ENCODE results near the gene R3HCC1L. TPM values are rescaled to one million over a fixed set of nuclear protein-coding genes. Genes with fewer than 3 reads are reported as not detected.

The R3HCC1L gene
- total RNA-seq, 1 experiment from 2014 or later = 38.3 TPM

DNA sequence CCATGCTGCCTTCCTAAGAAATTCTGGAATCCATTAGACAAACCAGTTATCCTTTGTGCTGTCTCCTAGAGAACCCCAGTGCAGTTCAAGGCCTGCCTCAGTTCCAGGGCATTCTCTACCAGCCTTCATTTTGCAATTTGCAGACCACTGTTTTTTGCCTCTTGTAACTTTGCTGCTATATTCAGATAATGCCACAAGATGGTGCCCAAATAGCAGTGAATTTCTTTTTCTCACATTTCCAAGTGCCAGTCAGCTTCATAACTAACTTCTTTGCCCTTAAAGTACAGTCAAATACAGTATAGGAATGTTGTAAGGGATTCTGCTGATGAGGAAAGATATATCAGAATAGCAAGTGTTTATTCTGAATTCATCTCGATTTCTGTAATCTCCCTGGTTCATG is 108.4 kb downstream of the R3HCC1L start:
- DNase-seq (ENCODE audit: low read depth, low spot score) = peak; percentile 50
- in situ Hi-C loops (cut with HindIII; ENCODE audit: low pct_unique_long_range_greater_than_20kb, low sequenced_read_pairs) = no loop called here

DNA sequence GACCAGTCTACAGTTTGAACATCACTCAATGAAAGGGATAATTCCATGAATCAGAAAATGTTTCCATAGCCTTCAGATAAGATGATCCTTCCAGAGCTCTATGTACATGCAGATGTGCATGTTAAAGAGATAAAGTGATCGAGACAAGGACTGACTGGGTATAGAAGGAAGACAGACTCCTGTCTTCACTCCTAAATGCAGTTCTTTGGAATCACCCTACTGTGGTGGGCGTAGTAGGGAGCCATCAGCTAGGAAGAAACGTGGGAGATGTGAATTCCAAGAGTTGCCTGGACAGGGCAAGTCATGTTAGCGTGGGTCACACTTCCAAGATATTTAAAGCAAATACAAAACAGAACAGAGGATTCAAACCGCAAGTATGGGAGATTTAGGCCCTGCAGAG is 109.7 kb downstream of the R3HCC1L start:
- DNase-seq (ENCODE audit: low read depth, low spot score) = no peak

DNA sequence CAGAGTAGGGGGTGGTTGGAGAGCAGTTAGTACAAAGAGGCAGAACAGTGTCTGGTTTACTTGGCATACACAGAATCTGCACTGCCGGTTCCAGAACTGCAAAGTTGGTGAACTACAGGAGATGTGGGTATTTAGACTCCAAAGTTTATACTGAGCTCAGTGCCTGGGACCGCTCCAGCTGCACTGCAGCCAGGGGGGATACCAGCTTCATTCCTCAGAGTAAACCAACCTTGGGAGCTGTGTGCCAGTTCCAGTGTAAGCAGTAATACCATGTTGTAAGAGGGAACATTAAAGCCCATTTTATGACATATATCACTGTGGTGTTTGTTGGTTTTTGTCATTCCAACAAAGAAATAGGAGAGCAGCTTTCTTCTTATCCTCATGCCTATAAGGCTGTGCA is 110.1 kb downstream of the R3HCC1L start:
- DNase-seq (ENCODE audit: low read depth, low spot score) = no peak
- in situ Hi-C loops (cut with HindIII; ENCODE audit: low pct_unique_long_range_greater_than_20kb, low sequenced_read_pairs) = no loop called here

More for the DNA sequence above, 109.7 kb downstream of the R3HCC1L start:
- in situ Hi-C loops (cut with HindIII; ENCODE audit: low pct_unique_long_range_greater_than_20kb, low sequenced_read_pairs) = no loop called here

DNA sequence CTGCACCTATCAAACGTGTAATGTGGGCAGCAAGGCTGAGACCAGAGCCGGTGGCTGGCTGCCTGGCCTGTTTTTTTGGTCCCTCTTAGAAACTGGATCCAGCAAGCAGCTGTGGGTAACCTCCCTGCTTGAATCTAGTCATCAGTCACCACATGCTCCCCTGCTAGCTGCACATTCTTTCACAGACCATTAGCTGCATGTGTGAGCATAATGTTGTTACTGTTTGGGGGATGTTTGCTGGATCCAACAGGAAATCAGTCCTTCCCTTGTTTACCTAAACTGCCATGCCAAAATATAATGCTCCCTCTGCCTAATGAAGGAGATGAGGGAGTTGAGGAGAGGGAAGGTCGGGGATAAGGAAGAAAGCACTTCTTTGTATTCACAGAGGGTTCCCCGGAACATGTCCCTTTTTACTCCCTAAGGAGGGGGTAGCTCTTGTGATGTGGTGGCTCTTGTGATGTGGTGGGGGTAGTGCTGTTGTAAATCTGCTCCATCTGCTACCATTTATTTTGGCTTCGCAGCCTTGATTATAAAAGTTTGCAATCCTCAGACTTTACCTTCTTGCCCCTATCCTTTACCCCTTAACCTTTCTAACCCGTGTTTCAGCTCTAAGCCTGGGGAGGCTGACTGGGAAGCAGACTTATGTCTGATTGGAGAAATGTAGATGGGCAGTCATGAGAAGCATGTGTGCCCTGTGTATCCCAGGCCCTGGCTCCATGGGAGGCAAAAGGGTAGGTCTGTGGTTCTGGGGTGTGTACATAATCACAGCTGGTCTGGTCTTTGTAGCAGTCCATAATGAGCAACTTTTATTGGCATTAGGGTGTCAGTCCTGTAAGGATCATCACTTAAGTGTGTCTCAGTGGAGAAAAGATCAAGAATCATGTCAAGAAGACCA is 112.7 kb downstream of the R3HCC1L start:
- in situ Hi-C loops (cut with HindIII; ENCODE audit: low pct_unique_long_range_greater_than_20kb, low sequenced_read_pairs) = no loop called here
- peak; percentile 84 for DNase-seq (ENCODE audit: low read depth, low spot score)

DNA sequence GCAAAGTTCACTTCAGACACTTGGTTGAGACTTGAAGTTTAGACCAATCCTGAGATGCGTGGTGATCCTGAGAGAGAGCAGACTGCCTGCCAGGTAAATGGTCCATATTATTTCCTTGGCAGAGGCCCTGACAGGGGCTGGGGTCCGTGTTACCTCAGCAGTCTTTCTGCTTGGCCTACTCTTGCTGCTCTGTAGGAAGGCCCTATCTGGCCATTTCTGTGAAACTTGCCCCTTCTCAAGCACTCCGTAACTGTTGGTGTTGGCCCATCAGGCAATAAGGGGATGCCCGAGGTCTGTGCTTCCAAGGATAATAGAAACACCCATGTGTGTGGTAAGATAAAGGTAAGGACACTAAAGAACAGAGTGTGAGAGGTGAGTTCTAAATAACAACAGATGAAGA is 113.6 kb downstream of the R3HCC1L start:
- in situ Hi-C loops (cut with HindIII; ENCODE audit: low pct_unique_long_range_greater_than_20kb, low sequenced_read_pairs) = no loop called here
- no peak for DNase-seq (ENCODE audit: low read depth, low spot score)

DNA sequence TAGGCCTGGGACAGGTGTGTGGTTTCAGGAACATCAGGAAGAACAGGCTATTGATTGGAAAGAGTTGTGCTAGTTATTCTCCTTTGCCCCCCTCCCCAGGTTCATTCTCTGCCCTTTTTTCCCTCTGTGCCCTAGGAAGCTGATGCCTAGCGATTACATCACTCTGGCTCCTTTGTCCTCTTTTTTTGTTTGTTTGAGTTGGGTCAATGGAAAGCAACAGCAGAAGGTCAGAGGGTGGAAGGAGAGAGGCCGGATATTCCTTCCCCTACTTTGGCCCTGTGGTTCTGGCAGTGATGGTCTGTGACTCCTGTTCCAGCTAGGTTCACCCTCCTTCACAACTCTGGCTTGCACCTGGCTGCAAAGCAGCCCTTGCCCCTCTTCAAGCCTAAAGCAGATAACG is 114.7 kb downstream of the R3HCC1L start:
- in situ Hi-C loops (cut with HindIII; ENCODE audit: low pct_unique_long_range_greater_than_20kb, low sequenced_read_pairs) = no loop called here
- DNase-seq (ENCODE audit: low read depth, low spot score) = no peak

DNA sequence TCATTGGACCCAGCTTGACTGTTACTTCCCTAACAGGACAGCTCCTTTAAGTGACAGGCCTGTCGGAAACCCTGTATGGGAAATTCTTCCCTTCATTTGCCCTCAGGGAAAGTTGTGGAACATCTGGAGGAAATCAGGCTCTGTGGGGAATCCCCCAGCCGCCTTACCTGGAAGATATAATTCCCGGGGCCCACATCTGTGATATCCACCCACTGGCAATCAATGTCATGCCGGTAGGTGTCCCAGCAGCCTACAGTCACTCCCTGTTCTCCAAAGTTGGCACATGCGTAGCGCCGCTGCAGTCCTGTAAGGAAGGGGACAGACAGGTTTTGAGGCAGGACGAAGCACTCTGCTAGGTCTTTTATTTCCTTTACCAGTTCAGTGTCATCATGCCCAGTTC is 116.9 kb downstream of the R3HCC1L start:
- DNase-seq (ENCODE audit: low read depth, low spot score) = no peak
- in situ Hi-C loops (cut with HindIII; ENCODE audit: low pct_unique_long_range_greater_than_20kb, low sequenced_read_pairs) = no loop called here

DNA sequence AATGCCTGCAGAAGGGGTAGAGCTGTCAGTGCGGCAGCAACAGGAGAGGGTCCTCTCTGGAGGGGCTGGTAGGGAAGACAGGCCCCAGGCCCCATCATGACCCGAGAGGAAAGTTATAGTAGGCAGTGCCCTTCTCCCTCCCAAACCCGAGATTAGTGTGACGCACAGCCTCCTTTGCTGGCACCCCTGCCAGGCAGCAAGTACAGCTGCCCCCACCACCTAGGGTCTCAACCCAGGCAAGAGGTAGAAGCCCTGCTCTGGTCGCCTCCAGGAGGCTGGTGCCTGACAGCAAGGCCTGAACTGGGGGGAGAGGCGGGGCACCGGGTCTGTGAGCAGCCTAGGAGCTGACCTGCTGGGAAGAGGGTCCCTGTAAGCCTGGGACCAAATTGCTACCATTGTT is 118.0 kb downstream of the R3HCC1L start:
- no peak for DNase-seq (ENCODE audit: low read depth, low spot score)
- in situ Hi-C loops (cut with HindIII; ENCODE audit: low pct_unique_long_range_greater_than_20kb, low sequenced_read_pairs) = no loop called here

DNA sequence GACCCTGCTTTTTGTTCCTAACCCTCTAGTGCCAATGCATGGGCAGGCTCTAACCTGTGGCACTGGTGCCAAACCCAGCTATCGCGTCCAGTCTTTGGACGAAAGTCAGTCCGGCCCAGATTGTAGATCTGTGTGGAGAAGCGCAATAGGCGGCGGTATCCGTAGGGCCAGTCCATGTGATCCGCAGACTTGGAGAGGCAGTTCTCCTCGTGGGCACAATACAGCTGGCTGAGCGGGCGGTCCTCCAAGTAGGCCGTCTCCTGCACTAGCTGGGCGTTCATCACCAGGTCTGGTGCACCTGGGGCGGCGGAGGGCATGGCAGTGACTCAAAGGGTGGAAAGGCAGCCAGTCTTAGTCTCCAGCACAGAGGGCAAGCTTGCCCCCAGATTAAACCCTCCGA is 119.0 kb downstream of the R3HCC1L start:
- DNase-seq (ENCODE audit: low read depth, low spot score) = no peak
- in situ Hi-C loops (cut with HindIII; ENCODE audit: low pct_unique_long_range_greater_than_20kb, low sequenced_read_pairs) = no loop called here

DNA sequence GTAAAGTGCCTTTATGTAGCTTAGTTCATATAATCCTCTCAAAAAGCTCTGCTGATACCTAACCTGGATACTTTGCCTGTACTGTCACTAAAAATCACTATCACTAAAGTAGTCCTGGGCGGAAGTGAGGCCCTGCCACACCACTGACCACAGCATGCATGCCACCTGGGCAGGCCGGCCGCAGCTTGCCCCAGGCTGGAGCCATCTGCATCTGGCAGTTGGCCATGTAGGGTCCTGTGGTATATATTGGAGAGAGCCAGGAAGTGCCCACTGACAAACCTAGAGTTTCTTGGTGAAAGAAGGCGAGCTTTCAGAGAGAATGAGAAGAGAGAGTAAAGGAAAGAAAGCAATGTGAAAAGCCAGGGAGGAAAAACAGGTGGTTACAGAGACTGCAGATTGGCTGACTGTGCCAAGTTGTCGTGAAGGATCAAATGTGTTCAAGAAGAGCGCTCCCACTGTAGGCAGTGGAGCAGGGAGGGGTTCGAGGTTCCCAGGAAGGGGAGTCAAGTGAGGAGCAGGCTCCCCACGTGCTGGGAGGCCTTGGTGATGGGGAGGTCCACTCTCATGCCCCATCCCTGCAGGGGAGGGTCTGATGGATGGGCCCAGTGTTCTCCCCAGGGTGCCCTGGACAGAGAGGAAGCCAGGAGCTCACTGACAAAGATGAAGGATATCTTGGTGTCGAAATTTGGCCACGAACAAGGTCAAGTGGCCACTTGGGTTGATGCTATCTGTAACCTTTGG is 119.9 kb downstream of the R3HCC1L start:
- in situ Hi-C loops (cut with HindIII; ENCODE audit: low pct_unique_long_range_greater_than_20kb, low sequenced_read_pairs) = no loop called here
- DNase-seq (ENCODE audit: low read depth, low spot score) = no peak

DNA sequence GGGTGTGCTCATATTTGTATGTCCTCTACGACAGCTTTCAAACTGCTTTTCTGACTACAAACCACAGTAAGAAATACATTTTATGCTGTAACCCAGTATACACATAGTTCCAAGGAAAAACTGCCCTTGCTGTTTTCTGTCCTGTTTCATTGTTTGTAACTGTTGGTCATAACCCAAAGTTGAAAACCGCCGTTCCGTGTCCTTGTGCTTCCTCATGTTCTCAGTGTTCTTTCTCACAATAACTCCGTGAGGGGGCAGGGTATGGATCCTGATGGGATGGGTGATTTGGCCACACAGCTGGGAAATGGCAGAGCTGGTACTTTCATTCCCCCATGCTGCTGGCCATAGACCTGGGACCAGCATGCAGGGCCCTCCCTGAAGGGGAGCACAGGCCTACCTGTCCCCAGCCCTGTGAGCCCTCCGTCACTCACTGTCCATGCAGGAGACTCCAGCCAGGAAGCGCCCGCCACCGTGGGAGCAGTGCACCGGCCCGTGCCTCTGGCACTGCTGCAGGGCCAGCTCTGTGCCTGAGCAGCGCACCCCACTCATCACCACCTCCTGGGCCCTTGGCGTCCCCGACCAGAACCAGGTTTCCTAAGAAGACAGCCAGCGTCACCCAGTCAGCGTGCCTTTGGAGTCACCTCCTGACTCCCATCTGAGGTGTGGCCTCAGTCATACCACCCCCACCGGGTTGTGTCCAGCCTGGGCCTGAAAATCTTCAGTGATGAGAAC is 120.9 kb downstream of the R3HCC1L start:
- in situ Hi-C loops (cut with HindIII; ENCODE audit: low pct_unique_long_range_greater_than_20kb, low sequenced_read_pairs) = no loop called here
- no peak for DNase-seq (ENCODE audit: low read depth, low spot score)

DNA sequence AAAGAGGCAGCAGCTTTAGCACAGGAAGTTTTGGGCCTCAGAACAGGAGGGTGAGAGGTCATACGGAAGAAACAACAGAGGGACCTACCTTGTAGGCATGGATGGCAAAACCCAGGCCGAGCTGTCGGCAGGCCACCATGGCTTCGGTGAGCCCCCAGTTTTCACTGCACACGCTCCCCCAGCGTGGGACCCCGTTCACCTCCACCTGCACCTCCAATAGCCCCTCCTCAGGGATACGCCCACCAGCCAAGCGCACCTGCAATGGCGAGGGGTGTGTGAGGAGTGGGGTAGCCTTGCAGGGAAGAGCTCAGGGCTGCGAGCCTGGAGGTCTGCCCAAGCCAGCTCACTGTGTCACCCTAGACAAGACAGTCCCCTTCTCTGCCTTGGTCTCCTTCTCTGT is 122.2 kb downstream of the R3HCC1L start:
- no peak for DNase-seq (ENCODE audit: low read depth, low spot score)
- in situ Hi-C loops (cut with HindIII; ENCODE audit: low pct_unique_long_range_greater_than_20kb, low sequenced_read_pairs) = no loop called here

DNA sequence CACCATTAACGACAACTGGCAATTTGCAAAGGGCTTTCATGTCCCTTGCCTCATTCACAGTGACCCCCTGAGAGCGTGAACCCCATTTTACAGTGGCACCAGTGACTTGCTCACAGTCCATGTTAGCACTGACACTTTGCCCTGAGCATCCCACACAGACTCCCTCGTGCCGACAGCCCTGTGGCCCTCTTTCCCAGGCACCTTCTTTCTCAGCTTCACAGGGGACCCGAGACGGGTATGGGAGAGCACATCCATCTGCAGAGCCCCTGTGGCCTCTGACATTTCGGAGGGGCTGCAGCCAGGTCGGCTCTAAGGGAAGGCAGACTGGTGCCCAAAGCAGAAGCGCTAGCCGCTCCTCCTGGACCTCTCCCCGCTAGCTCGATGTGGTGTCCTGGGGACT is 122.7 kb downstream of the R3HCC1L start:
- in situ Hi-C loops (cut with HindIII; ENCODE audit: low pct_unique_long_range_greater_than_20kb, low sequenced_read_pairs) = no loop called here

DNA sequence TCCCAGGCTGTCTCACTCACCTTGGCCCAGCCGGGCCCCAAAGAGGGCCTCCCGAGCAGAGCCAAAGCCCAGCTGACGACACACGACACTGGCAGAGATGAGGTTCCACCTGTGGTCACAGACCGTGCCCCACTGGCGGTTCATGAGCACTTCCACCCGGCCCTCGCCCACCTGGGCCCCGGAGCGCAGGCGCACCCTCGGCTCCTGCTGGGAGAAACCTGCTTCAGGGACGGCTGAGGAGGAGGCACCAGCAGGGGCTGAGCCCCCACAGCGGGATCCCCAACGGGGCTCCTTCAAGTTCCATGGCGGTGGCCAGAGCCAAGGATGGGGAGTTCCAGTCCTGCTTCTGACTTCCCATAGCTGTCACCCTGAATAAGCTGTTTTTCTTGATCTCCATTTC is 123.5 kb downstream of the R3HCC1L start:
- in situ Hi-C loops (cut with HindIII; ENCODE audit: low pct_unique_long_range_greater_than_20kb, low sequenced_read_pairs) = no loop called here
- no peak for DNase-seq (ENCODE audit: low read depth, low spot score)

More for the DNA sequence above, 122.7 kb downstream of the R3HCC1L start:
- no peak for DNase-seq (ENCODE audit: low read depth, low spot score)

DNA sequence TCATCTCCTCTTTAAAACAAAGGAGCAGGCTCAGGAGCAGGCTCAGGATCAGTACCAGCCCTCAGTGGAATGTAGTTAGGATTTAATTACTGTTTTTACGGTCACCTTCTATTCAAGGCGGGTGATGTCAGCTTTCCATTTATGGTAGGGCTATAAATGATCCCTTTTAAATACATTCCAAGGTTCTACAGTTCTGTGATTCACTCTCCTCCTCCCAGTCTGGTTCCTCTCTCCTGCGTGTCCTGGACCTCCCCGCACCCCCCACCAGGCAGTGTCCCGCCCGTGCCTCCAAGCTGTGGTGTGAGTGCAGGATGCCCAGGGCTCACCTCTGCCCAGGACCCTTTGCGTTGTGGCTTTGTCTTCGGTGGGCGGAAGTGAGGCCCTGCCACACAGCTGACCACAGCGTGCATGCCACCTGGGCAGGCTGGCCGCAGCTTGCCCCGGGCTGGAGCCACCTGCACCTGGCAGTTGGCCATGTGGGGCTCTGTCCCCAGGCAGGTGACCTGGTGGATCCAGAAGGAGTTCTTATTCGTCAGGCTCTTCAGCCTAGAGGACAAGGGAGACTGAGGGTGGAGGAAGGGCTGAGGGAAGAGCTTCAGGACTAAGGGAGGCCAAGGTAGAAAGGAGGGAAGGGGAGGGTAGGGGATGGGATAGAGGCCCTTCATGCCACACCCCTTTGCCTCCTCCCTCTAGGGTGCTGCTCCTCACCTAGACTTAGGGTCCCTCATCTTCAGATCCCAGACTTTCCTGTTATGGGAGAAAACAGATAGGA is 124.4 kb downstream of the R3HCC1L start:
- no peak for DNase-seq (ENCODE audit: low read depth, low spot score)
- in situ Hi-C loops (cut with HindIII; ENCODE audit: low pct_unique_long_range_greater_than_20kb, low sequenced_read_pairs) = no loop called here

DNA sequence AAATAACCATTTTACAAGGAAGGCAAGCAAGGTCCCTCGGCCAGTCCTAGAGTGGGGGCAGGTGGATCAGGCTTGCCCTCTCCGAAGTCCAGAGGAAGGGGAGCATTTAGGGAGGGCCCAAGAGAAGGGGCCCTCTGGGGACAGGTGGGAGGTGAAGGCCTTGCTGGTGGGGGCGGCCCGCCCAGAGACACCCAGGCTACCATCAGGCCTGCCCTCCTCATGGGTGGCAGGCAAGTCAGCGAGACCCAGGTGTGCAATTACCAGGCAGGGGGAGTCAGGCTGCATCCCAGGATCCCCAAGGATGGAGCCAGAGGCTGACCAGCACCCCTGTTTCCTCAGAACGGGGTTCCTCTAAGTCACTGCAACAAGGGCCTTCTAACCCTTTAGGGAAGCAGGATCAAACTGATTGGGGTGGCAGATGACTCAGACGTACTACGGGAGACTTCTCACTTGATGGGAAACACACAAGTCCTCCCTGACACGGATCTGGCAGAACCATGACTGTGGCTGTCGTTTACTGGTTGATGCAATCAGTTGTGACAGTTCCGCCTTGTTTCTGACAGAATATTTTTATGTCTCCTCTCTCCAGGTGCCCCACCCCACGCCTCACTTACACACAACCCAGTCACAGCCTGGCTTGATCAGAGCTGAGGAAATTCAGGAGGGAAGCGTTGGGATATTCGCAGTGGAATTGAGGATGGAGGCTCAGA is 125.3 kb downstream of the R3HCC1L start:
- DNase-seq (ENCODE audit: low read depth, low spot score) = no peak
- in situ Hi-C loops (cut with HindIII; ENCODE audit: low pct_unique_long_range_greater_than_20kb, low sequenced_read_pairs) = no loop called here

DNA sequence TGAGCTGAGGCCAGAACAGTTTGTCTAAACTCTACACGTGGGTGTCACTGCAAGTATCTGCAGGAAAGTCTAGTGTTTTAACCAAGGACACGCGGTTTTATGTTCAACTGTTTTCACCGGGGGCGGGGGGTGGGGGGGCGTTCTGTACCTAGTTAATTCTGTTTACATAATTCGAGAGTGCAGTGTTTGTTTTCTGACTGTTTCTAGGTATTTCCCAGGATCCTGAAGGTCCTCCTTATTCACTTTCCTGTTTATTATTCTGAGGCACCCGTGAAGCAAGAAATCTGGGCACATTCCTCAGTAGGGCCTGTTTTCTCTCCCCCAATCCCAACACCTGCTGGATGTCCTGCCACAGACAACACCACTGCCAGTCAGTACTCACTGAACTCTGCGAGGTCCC is 125.9 kb downstream of the R3HCC1L start:
- DNase-seq (ENCODE audit: low read depth, low spot score) = no peak
- in situ Hi-C loops (cut with HindIII; ENCODE audit: low pct_unique_long_range_greater_than_20kb, low sequenced_read_pairs) = no loop called here
